ENCODE measurements around the gene RYR2. TPM values are rescaled to one million over a fixed set of nuclear protein-coding genes. Genes with fewer than 3 reads are reported as not detected.

Gene RYR2
- total RNA-seq, 2 donors from 2014 or later, result 59.0 to 75.9 TPM

GRCh38 chr1:237431448-237431847 lies 389.5 kb downstream of the RYR2 start:
- DNase-seq (ENCODE audit: low spot score) (no peak), ATAC-seq (ENCODE audit: insufficient number of reproducible peaks, low FRiP score, low read depth) (no peak)
- Histone ChIP-seq H3K27ac (no peak overlapping the region), H3K36me3 (peaks cover 7% of the 10 kb centered on the region), H3K4me1 (ENCODE audit: control insufficient read depth in 1 of 2, low read depth in 2 of 2) (no peaks in the 10 kb centered on the region), H3K4me3 (no peak overlapping the region), H3K27me3 (replicated peaks; ENCODE audit: insufficient read depth) (no peaks in the 10 kb centered on the region), H3K9me3 (no peaks in the 10 kb centered on the region)
- no peak for TF ChIP-seq CTCF (IDR thresholded peaks at IDR 0.05)

- ATAC-seq (ENCODE audit: insufficient number of reproducible peaks, low FRiP score, low read depth) (no peak), DNase-seq (ENCODE audit: low spot score) (no peak)
- H3K4me1 ChIP-seq (ENCODE audit: control insufficient read depth in 1 of 2, low read depth in 2 of 2), result no peaks in the 10 kb centered on the region
- H3K27me3 ChIP-seq (replicated peaks; ENCODE audit: insufficient read depth), result no peaks in the 10 kb centered on the region
- no peak for TF ChIP-seq CTCF (IDR thresholded peaks at IDR 0.05)
- H3K27ac ChIP-seq, result no peak overlapping the region
- H3K9me3 ChIP-seq, result no peaks in the 10 kb centered on the region
- peaks cover 8% of the 10 kb centered on the region for H3K36me3 ChIP-seq
- H3K4me3 ChIP-seq, result no peak overlapping the region
Measured at GRCh38 chr1:237440346-237440745, 398.4 kb downstream of the RYR2 start.

GRCh38 chr1:237444120-237444790 lies 402.3 kb downstream of the RYR2 start:
- Histone ChIP-seq H3K27me3 (replicated peaks; ENCODE audit: insufficient read depth) (no peaks in the 10 kb centered on the region), H3K4me3 (peak overlapping the region; percentile 25), H3K27ac (no peak overlapping the region), H3K4me1 (ENCODE audit: control insufficient read depth in 1 of 2, low read depth in 2 of 2) (no peaks in the 10 kb centered on the region), H3K36me3 (peaks cover 8% of the 10 kb centered on the region), H3K9me3 (no peaks in the 10 kb centered on the region)
- ATAC-seq (ENCODE audit: insufficient number of reproducible peaks, low FRiP score, low read depth) (no peak), DNase-seq (ENCODE audit: low spot score) (no peak)
- TF ChIP-seq CTCF (IDR thresholded peaks at IDR 0.05), result no peak

GRCh38 chr1:237448042-237448441 lies 406.1 kb downstream of the RYR2 start:
- TF ChIP-seq CTCF (IDR thresholded peaks at IDR 0.05), result no peak
- Histone ChIP-seq H3K9me3 (no peaks in the 10 kb centered on the region), H3K4me3 (no peak overlapping the region), H3K27ac (no peak overlapping the region), H3K4me1 (ENCODE audit: control insufficient read depth in 1 of 2, low read depth in 2 of 2) (no peaks in the 10 kb centered on the region), H3K36me3 (no peaks in the 10 kb centered on the region), H3K27me3 (replicated peaks; ENCODE audit: insufficient read depth) (no peaks in the 10 kb centered on the region)
- no peak for DNase-seq (ENCODE audit: low spot score)
- ATAC-seq (ENCODE audit: insufficient number of reproducible peaks, low FRiP score, low read depth), result no peak

- H3K27me3 ChIP-seq (replicated peaks; ENCODE audit: insufficient read depth), result no peaks in the 10 kb centered on the region
- H3K9me3 ChIP-seq, result no peaks in the 10 kb centered on the region
- no peak for ATAC-seq (ENCODE audit: insufficient number of reproducible peaks, low FRiP score, low read depth)
- no peaks in the 10 kb centered on the region for H3K4me1 ChIP-seq (ENCODE audit: control insufficient read depth in 1 of 2, low read depth in 2 of 2)
- TF ChIP-seq CTCF (IDR thresholded peaks at IDR 0.05), result no peak
- H3K4me3 ChIP-seq, result no peak overlapping the region
- H3K27ac ChIP-seq, result no peak overlapping the region
- H3K36me3 ChIP-seq, result peaks cover 39% of the 10 kb centered on the region
- no peak for DNase-seq (ENCODE audit: low spot score)
Measured at GRCh38 chr1:237457573-237457972, 415.6 kb downstream of the RYR2 start.
